Uterus (tissue), 4 donors: ENCODE data around the gene EPHB3. TPM values are rescaled to one million over a fixed set of nuclear protein-coding genes. Genes with fewer than 3 reads are reported as not detected.

Experiments
- DNase-seq, 2 donors: peaks; one replicate each; pipeline ENCODE4 v3.0.0-alpha.2; 2019 to 2020
- H3K27ac ChIP-seq, 2 donors: fragments of 200-600 bp; sonication (generic); 1 replicate in 1 of 2; 2 replicates in 1 of 2; pipeline ENCODE4 v1.5.1; 2016 to 2018
- H3K27me3 ChIP-seq, 2 donors: fragments of 200-600 bp; sonication (generic); one replicate each; pipeline ENCODE4 v1.5.1; 2018 to 2019; ENCODE audit warnings: control low read depth in 1 of 2
- H3K36me3 ChIP-seq, 2 donors: fragments of 200-600 bp; sonication (generic); one replicate each; pipeline ENCODE4 v1.5.1; 2019; ENCODE audit warnings: control low read depth in 1 of 2
- H3K4me1 ChIP-seq, 2 donors: fragments of 200-600 bp; sonication (generic); one replicate each; pipeline ENCODE4 v1.5.1; 2018 to 2019; ENCODE audit warnings: control low read depth in 1 of 2
- H3K4me3 ChIP-seq, 2 donors: fragments of 200-600 bp; sonication (generic); 1 replicate in 1 of 2; 2 replicates in 1 of 2; pipeline ENCODE4 v1.5.1; 2018 to 2019; ENCODE audit warnings: mild to moderate bottlenecking in 1 of 2
- H3K9me3 ChIP-seq, 2 donors: fragments of 200-600 bp; sonication (generic); one replicate each; pipeline ENCODE4 v1.5.1; 2019; ENCODE audit warnings: control low read depth in 1 of 2
- POLR2A ChIP-seq, 2 donors: fragments of 450-650 bp; IDR thresholded peaks; one replicate each; pipeline ENCODE4 v1.6.1; 2016; ENCODE audit warnings: antibody characterized with exemption in 2 of 2, mild to moderate bottlenecking in 1 of 2, moderate library complexity in 1 of 2
- intact Hi-C: fragments of 100-400 bp; cut with DNase I; formaldehyde crosslinking; loops from one replicate; pipeline ENCODE4 v1.15.1; 2023; ENCODE audit warnings: low total_unique reads
- total RNA-seq, 4 donors: library from RNA; depleted of rRNA in 3 of 4; stranded (reverse); fragments of >200 nt in 3 of 4; gene quantifications; one replicate each; pipeline versions ENCODE4 v1.1.0 to v1.2.4, GENCODE V29; 2014 to 2023
- TF ChIP-seq, protein P1 (sequence below), 4 experiments: fragments of 200-600 bp in 2 of 4; fragments of 450-650 bp in 2 of 4; sonication (generic) in 2 of 4; IDR thresholded peaks; one replicate each; pipeline ENCODE4 v1.5.1; 2016 to 2019; ENCODE audit warnings: antibody characterized with exemption in 4 of 4, mild to moderate bottlenecking in 2 of 4, moderate library complexity in 1 of 4
- donor health status: DM: yes; HTN: yes; CAD: no.

Gene EPHB3
- total RNA-seq, 4 donors from 2014 or later = 2.0 to 70.2 (median 19.7) TPM

DNA sequence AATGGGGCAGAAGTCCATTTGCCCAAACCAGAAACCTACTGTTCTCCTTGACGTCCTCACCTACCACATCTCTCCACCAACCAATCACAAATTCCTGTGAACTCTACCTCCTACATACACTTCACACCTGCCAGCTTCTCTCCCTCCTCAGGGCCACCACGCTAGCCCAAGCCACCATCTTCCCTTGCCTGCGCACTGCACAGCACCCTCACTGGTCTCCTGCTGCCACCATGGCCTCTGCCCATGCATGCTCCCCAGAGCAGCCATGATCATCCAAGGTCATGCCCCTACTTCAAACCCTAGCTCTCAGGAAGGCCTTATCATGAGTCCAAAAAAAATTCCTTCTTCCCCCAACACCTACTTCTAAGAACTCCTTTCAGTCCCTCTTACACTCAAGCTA, 1.1 kb upstream of the EPHB3 start:
- Histone ChIP-seq H3K36me3 (no peaks in the 10 kb centered on the region), H3K4me3 (peak overlapping the region in 1 of 2 donors; percentile 24), H3K9me3 (no peaks in the 10 kb centered on the region), H3K4me1 (peaks cover 2 to 11% of the 10 kb centered on the region in 2 donors), H3K27me3 (no peaks in the 10 kb centered on the region), H3K27ac (peak overlapping the region; percentile 71 to 73)
- DNase-seq = no peak
- intact Hi-C loops = no loop called here
- TF ChIP-seq POLR2A (IDR thresholded peaks at IDR 0.05) = no peak
- TF ChIP-seq, protein P1, sequence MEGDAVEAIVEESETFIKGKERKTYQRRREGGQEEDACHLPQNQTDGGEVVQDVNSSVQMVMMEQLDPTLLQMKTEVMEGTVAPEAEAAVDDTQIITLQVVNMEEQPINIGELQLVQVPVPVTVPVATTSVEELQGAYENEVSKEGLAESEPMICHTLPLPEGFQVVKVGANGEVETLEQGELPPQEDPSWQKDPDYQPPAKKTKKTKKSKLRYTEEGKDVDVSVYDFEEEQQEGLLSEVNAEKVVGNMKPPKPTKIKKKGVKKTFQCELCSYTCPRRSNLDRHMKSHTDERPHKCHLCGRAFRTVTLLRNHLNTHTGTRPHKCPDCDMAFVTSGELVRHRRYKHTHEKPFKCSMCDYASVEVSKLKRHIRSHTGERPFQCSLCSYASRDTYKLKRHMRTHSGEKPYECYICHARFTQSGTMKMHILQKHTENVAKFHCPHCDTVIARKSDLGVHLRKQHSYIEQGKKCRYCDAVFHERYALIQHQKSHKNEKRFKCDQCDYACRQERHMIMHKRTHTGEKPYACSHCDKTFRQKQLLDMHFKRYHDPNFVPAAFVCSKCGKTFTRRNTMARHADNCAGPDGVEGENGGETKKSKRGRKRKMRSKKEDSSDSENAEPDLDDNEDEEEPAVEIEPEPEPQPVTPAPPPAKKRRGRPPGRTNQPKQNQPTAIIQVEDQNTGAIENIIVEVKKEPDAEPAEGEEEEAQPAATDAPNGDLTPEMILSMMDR (IDR thresholded peaks at IDR 0.05) = no peak

DNA sequence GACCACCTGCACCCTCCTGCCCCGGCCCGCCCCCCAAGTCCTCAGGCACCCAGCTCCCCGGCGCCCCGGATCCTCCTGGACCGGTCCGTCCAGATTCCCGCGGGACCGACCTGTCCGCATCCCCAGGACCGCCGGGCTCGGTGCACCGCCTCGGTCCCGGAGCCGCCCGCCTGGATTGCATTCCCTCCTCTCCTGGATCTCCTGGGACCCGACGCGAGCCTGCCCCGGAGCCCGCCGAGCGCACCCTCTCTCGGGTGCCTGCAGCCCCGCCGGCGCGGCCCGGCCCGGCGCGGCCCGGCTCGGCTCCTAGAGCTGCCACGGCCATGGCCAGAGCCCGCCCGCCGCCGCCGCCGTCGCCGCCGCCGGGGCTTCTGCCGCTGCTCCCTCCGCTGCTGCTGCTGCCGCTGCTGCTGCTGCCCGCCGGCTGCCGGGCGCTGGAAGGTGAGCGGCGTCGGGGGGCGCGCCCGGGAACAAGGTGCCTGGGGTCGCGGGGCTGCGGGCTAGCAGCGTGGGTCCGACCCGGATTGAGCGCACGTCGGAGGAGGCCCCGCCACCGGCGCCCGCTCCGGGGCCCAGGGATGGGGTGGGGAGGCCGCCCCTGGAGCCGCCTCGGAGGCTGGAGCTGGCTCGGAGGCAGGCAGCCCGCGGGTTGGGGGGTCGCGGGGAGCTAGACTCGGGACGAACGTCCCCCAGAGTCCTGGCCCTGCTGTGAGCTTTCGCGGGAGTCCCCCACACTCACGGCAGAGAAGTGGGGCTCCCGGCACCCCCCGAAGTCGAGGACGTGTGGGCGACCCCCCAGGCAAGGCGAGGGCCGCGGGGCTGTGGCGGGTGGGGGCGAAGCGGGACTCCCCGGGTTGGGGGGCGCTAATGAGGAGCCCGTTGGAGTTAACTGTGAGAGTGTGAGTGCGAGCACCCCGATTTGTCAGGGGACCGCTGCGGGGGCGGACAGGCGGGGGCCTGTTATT, 610 bp downstream of the EPHB3 start:
- H3K27me3 ChIP-seq = no peaks in the 10 kb centered on the region
- intact Hi-C loops = no loop called here
- H3K36me3 ChIP-seq = no peaks in the 10 kb centered on the region
- no peak for TF ChIP-seq POLR2A (IDR thresholded peaks at IDR 0.05)
- no peaks in the 10 kb centered on the region for H3K9me3 ChIP-seq
- peak overlapping the region; percentile 83 to 90 for H3K4me3 ChIP-seq
- DNase-seq = peak in 1 of 2 donors; percentile 45
- H3K27ac ChIP-seq = peak overlapping the region; percentile 76 to 82
- peaks cover 2 to 11% of the 10 kb centered on the region in 2 donors for H3K4me1 ChIP-seq

DNA sequence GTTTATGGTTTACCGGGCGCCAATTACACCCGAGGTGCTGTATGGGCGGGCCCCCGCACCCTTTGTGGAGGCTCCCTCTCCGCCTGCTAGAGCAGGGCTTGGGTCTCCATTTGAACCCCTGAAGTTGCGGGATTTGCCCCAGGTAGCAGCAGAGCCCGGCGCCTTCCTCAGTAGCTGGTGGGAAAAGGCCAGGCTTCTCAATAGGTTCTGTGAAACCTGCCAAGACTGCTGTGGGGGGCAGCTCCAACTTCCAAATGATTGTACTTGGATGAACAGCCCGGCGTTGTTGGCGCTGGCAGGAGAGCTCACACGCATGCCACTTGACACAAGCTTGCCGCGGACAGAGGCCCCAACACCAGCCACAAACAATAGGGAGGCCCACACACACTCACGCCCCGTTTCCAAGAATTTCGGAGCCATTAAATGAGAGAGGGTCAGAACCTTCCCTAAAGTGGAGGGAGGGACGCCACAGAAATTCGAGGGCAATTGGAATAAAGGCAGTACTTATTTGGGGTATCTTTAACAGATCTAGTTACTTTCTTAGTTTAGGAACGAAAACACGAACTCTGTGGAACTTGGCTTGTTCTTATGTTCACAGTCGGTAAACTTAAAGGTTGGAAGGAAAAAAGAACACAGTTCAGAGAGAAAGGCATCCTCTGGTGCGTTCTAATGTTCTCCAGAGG, 1.4 kb downstream of the EPHB3 start:
- Histone ChIP-seq H3K4me3 (peak overlapping the region; percentile 83 to 90), H3K36me3 (no peaks in the 10 kb centered on the region), H3K9me3 (no peaks in the 10 kb centered on the region), H3K4me1 (peaks cover 2 to 11% of the 10 kb centered on the region in 2 donors), H3K27me3 (no peaks in the 10 kb centered on the region), H3K27ac (peak overlapping the region; percentile 76 to 82)
- intact Hi-C loops = no loop called here
- DNase-seq = peak; percentile 50 to 61
- TF ChIP-seq, protein P1 (IDR thresholded peaks at IDR 0.05) = peak in 1 of 4 experiments; percentile 3
- no peak for TF ChIP-seq POLR2A (IDR thresholded peaks at IDR 0.05)

DNA sequence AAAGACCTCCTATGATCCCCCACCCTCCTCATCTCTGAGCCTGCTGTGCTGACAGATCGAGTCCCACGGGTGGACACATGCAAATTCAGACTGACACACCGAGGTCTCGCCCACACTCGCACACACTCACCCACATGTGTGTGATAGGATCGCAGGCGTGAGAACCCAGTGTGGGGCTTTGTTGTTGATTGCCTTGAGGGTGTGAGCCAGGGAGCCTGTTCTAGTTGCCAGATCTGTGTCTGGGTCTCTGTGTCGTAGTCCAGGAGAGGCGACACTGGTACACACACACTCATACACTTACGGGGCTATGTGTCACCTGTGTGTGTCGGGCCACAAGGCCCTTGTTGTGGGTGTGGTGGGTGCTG, 2.0 kb downstream of the EPHB3 start:
- Histone ChIP-seq H3K4me1 (peaks cover 2 to 11% of the 10 kb centered on the region in 2 donors), H3K36me3 (no peaks in the 10 kb centered on the region), H3K27me3 (no peaks in the 10 kb centered on the region), H3K9me3 (no peaks in the 10 kb centered on the region), H3K27ac (peak overlapping the region; percentile 76 to 82), H3K4me3 (peak overlapping the region; percentile 83 to 90)
- DNase-seq = no peak
- intact Hi-C loops = no loop called here
- TF ChIP-seq, protein P1 (IDR thresholded peaks at IDR 0.05) = no peak
- no peak for TF ChIP-seq POLR2A (IDR thresholded peaks at IDR 0.05)

DNA sequence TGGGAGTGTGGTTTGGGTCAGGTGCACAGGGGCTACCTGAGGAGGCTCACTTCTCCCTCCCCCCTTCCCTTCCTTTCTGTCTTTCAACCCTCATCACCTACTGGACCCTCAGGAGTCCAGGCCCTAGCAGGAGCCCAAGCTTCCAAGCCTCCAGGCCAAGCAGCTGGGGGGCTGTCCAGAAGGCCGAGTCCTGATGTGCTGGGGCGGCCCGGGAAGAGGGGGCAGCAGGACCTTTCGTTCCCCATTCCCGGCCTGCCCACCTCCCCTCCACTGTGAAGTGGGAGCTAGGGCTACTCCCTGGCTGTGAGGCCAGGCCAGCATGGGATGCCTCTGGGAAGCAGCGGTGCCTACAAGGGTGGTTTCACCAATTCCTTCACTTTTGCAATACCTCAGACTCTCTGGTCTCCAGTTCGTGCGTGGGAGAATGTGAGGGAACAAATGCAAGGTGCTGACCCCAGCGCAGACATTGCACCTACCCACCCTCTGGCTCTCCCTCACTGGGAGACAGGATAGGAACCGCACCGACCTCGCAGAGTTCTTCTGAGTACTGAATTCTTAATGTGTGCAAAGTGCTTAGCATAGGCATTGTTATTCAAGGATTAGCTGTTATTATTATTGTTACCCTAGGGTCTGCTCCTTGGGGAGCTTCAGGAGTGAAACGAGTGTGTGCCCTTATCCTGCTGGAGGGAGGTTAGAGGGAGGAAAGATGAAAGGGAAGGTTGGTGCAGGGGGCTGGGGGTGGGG, 2.5 kb downstream of the EPHB3 start:
- Histone ChIP-seq H3K4me1 (peaks cover 2 to 11% of the 10 kb centered on the region in 2 donors), H3K27me3 (no peaks in the 10 kb centered on the region), H3K9me3 (no peaks in the 10 kb centered on the region), H3K4me3 (peak overlapping the region; percentile 83 to 90), H3K27ac (peak overlapping the region; percentile 76 to 82), H3K36me3 (no peaks in the 10 kb centered on the region)
- no peak for DNase-seq
- intact Hi-C loops = no loop called here
- TF ChIP-seq, protein P1 (IDR thresholded peaks at IDR 0.05) = no peak
- no peak for TF ChIP-seq POLR2A (IDR thresholded peaks at IDR 0.05)
